Peyer's patch (tissue), 4 donors: Measurements from ENCODE around the gene RACK1. TPM values are rescaled to one million over a fixed set of nuclear protein-coding genes. Genes with fewer than 3 reads are reported as not detected.

Experiments used
- DNase-seq, 3 donors: peaks; one replicate each; pipeline ENCODE4 v3.0.0-alpha.2; 2017 to 2019
- H3K27ac ChIP-seq, 4 donors: fragments of 200-600 bp; sonication (generic); one replicate each; pipeline ENCODE4 v1.5.1; 2016 to 2019
- H3K27me3 ChIP-seq, 2 donors: fragments of 200-600 bp; sonication (generic); one replicate each; pipeline ENCODE4 v1.5.1; 2019
- H3K36me3 ChIP-seq, 3 donors: fragments of 200-600 bp; sonication (generic); one replicate each; pipeline ENCODE4 v1.5.1; 2016 to 2019
- H3K4me1 ChIP-seq, 4 donors: fragments of 200-600 bp; sonication (generic); one replicate each; pipeline ENCODE4 v1.5.1; 2016 to 2019
- H3K4me3 ChIP-seq, 4 donors: fragments of 200-600 bp; sonication (generic); 1 replicate in 3 of 4; 2 replicates in 1 of 4; pipeline ENCODE4 v1.5.1; 2016 to 2019; ENCODE audit warnings: mild to moderate bottlenecking in 1 of 4
- H3K9me3 ChIP-seq, 4 donors: fragments of 200-600 bp; sonication (generic); one replicate each; pipeline ENCODE4 v1.5.1; 2016 to 2019; ENCODE audit warnings: mild to moderate bottlenecking in 1 of 4
- CTCF ChIP-seq, 6 experiments: fragments of 450-650 bp in 4 of 6; fragments of 200-600 bp in 2 of 6; sonication (generic) in 1 of 6; IDR thresholded peaks; one replicate each; pipeline ENCODE4 v1.5.1; 2017 to 2019; ENCODE audit warnings: antibody characterized with exemption in 6 of 6, mild to moderate bottlenecking in 3 of 6, moderate library complexity in 1 of 6
- POLR2A ChIP-seq, 2 donors: fragments of 450-650 bp; IDR thresholded peaks; one replicate each; pipeline ENCODE4 v1.5.1; 2017; ENCODE audit warnings: antibody characterized with exemption in 2 of 2, mild to moderate bottlenecking in 2 of 2, moderate library complexity in 2 of 2
- total RNA-seq, 4 donors: library from RNA; depleted of rRNA; stranded (reverse); fragments of >200 nt; gene quantifications; one replicate each; pipeline ENCODE4 v1.1.0, GENCODE V29; 2016

RACK1 gene
- total RNA-seq, 4 donors from 2014 or later = 1,067 to 1,931 (median 1,321) TPM

- Histone ChIP-seq H3K27ac (peak overlapping the region; percentile 91 to 97 (median 93)), H3K27me3 (no peaks in the 10 kb centered on the region), H3K4me3 (peak overlapping the region; percentile 58 to 91 (median 76)), H3K36me3 (peaks cover 0 to 8% (median 0%) of the 10 kb centered on the region in 3 donors), H3K9me3 (no peaks in the 10 kb centered on the region), H3K4me1 (peaks cover 3 to 46% (median 23%) of the 10 kb centered on the region in 4 donors)
- peak; percentile 62 to 88 for TF ChIP-seq POLR2A (IDR thresholded peaks at IDR 0.05)
- TF ChIP-seq CTCF (IDR thresholded peaks at IDR 0.05) = peak in 1 of 6 experiments; percentile 10
- peak; percentile 83 to 96 (median 94) for DNase-seq
These were observed 2.8 kb upstream of the RACK1 start for GRCh38 chr5:181246276-181247049.

GRCh38 chr5:181245427-181246275 is 1.9 kb upstream of the RACK1 start:
- no peak for DNase-seq
- TF ChIP-seq POLR2A (IDR thresholded peaks at IDR 0.05) (no peak), CTCF (IDR thresholded peaks at IDR 0.05) (no peak)
- Histone ChIP-seq H3K9me3 (no peaks in the 10 kb centered on the region), H3K4me3 (peak overlapping the region; percentile 58 to 91 (median 76)), H3K36me3 (peaks cover 0 to 16% (median 0%) of the 10 kb centered on the region in 3 donors), H3K27ac (peak overlapping the region; percentile 91 to 97 (median 93)), H3K27me3 (no peaks in the 10 kb centered on the region), H3K4me1 (peaks cover 3 to 51% (median 23%) of the 10 kb centered on the region in 4 donors)

DNA sequence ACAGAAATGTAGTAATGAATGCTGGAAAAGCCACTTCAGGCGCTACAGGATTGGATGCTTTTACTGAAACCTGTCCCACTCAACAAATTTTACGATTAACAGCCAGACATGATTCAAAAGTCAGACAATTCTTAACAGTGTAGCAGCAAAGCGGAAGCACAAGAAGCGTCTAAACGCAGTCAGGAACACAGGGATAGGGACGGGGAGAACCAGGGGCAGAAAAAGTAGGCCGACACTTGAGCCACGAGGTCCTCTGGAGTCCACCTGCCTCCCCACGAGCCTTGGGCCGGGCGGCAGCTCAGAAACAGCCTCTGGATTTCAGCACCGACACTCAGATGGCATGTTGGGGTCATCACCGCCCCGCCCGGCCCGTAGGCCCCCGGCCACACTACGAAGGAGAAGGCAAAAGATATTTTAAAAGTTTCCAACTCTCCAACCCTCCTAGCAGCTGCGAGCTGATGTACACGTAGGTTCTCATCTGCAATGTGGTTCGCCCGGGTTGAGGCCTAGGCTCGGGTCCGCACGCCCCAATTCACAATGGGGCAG is 615 bp downstream of the RACK1 start:
- no peaks in the 10 kb centered on the region for H3K9me3 ChIP-seq
- H3K4me3 ChIP-seq = peak overlapping the region; percentile 66 to 80 (median 69)
- DNase-seq = no peak
- peaks cover 0 to 42% (median 0%) of the 10 kb centered on the region in 3 donors for H3K36me3 ChIP-seq
- no peaks in the 10 kb centered on the region for H3K27me3 ChIP-seq
- peaks cover 3 to 44% (median 21%) of the 10 kb centered on the region in 4 donors for H3K4me1 ChIP-seq
- TF ChIP-seq POLR2A (IDR thresholded peaks at IDR 0.05) (no peak), CTCF (IDR thresholded peaks at IDR 0.05) (no peak)
- peak overlapping the region; percentile 90 to 97 (median 91) for H3K27ac ChIP-seq

DNA sequence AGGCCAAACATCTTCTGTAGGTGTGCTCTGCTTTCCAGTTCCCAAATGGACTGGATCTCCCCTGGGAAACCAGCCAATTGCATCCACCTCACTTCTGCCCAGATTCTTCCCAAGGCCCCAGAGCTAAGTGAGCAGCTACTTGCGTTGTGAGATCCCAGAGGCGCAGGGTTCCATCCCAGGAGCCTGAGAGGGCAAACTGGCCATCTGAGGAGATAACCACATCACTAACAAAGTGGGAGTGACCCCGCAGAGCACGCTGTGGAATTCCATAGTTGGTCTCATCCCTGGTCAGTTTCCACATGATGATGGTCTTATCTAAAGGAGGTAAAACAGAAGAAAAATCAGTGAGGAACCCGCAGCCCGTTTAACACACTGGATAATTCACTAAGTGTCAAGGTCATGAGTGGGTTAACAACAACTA is 1.7 kb downstream of the RACK1 start:
- no peak for DNase-seq
- no peak for TF ChIP-seq POLR2A (IDR thresholded peaks at IDR 0.05)
- TF ChIP-seq CTCF (IDR thresholded peaks at IDR 0.05) = no peak
- Histone ChIP-seq H3K4me1 (peaks cover 3 to 38% (median 18%) of the 10 kb centered on the region in 4 donors), H3K27ac (peak overlapping the region in 3 of 4 donors; percentile 90 to 97 (median 91)), H3K27me3 (no peaks in the 10 kb centered on the region), H3K4me3 (peak overlapping the region; percentile 66 to 80 (median 69)), H3K36me3 (peaks cover 0 to 52% (median 7%) of the 10 kb centered on the region in 3 donors), H3K9me3 (no peaks in the 10 kb centered on the region)

GRCh38 chr5:181241393-181241975 is 2.2 kb downstream of the RACK1 start:
- Histone ChIP-seq H3K4me1 (peaks cover 3 to 38% (median 17%) of the 10 kb centered on the region in 4 donors), H3K36me3 (peaks cover 0 to 58% (median 9%) of the 10 kb centered on the region in 3 donors), H3K9me3 (no peaks in the 10 kb centered on the region), H3K4me3 (peak overlapping the region in 1 of 4 donors; percentile 80), H3K27ac (peak overlapping the region in 2 of 4 donors; percentile 90 to 91), H3K27me3 (no peaks in the 10 kb centered on the region)
- no peak for TF ChIP-seq POLR2A (IDR thresholded peaks at IDR 0.05)
- TF ChIP-seq CTCF (IDR thresholded peaks at IDR 0.05) = no peak
- peak in 1 of 3 donors; percentile 25 for DNase-seq
